ENCODE measurements around the gene BSPRY.
A peak's percentile ranks its signal among the peaks of the same experiment; 100 is the strongest.
"Not testable (repeated sequence)": the region's sequence is repeated elsewhere in the genome, so short reads cannot be mapped to it uniquely, and the experiment has no call there.

The BSPRY gene

GRCh38 chr9:113373256-113373655 lies 23.9 kb downstream of the BSPRY start:
- no peak for DNase-seq

GRCh38 chr9:113373676-113374392 lies 24.5 kb downstream of the BSPRY start:
- DNase-seq, result no peak

- no peak for DNase-seq
Observed at GRCh38 chr9:113375057-113376023, 26.0 kb downstream of the BSPRY start.

GRCh38 chr9:113376634-113377567 lies 27.6 kb downstream of the BSPRY start, which contains the start of gene HDHD3:
HDHD3 (minus strand) TSS chr9:113376986; CDS start chr9:113374354, 2,632 bp downstream.
- DNase-seq, result peak; percentile 87

GRCh38 chr9:113379094-113379828 lies 29.9 kb downstream of the BSPRY start:
- not testable (repeated sequence) for DNase-seq

GRCh38 chr9:113379829-113380210 lies 30.5 kb downstream of the BSPRY start:
- not testable (repeated sequence) for DNase-seq

GRCh38 chr9:113380869-113381378 lies 31.6 kb downstream of the BSPRY start:
- no peak for DNase-seq

GRCh38 chr9:113381441-113381840 lies 32.1 kb downstream of the BSPRY start:
- DNase-seq, result not testable (repeated sequence)

GRCh38 chr9:113381909-113382411 lies 32.6 kb downstream of the BSPRY start:
- no peak for DNase-seq

- no peak for DNase-seq
Observed at GRCh38 chr9:113386571-113387393, 37.4 kb downstream of the BSPRY start.

GRCh38 chr9:113387560-113388230 lies 38.4 kb downstream of the BSPRY start:
- no peak for DNase-seq

GRCh38 chr9:113388833-113389232 lies 39.5 kb downstream of the BSPRY start:
- no peak for DNase-seq

- DNase-seq, result no peak
Observed at GRCh38 chr9:113389451-113389850, 40.1 kb downstream of the BSPRY start.

- DNase-seq, result no peak
Observed at GRCh38 chr9:113390192-113390960, 41.0 kb downstream of the BSPRY start.

GRCh38 chr9:113391917-113392316 lies 42.6 kb downstream of the BSPRY start:
- no peak for DNase-seq

GRCh38 chr9:113393281-113393680 lies 43.9 kb downstream of the BSPRY start:
- DNase-seq, result no peak

GRCh38 chr9:113395000-113395861 lies 45.9 kb downstream of the BSPRY start:
- DNase-seq, result no peak

GRCh38 chr9:113397203-113397631 lies 47.9 kb downstream of the BSPRY start:
- DNase-seq, result no peak
